Activated CD4-positive, alpha-beta T cell treated with anti-CD3 and anti-CD28 coated beads, Interleukin-2, amount 50 U/mL, for 4 hours (primary cell): Measurements from ENCODE around the gene IGF2BP1.
"Not testable (repeated sequence)": the region's sequence is repeated elsewhere in the genome, so short reads cannot be mapped to it uniquely, and the experiment has no call there.

Source experiments
- DNase-seq, 2 experiments: peaks; one replicate each; pipeline ENCODE4 v3.0.0-alpha.2; 2020

The IGF2BP1 gene

DNA sequence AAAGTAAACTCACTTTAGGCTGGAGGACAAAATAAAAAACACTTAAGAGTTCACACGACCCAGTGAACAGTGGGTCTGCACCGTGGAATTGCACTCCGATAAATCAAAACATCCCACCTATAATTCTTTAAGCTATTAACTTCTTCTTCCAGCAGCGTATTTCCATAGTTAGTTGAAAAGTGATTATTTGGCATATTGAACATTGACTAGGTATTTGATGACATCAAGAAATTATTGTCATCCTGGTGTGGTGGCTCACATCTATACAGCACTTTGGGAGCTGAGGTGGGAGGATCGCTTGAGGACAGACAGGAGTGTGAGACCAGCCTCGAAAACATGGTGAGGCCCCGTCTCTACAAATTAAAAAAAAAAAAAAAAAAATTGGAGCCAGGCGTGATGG, 23.4 kb downstream of the IGF2BP1 start:
- no peak for DNase-seq

DNA sequence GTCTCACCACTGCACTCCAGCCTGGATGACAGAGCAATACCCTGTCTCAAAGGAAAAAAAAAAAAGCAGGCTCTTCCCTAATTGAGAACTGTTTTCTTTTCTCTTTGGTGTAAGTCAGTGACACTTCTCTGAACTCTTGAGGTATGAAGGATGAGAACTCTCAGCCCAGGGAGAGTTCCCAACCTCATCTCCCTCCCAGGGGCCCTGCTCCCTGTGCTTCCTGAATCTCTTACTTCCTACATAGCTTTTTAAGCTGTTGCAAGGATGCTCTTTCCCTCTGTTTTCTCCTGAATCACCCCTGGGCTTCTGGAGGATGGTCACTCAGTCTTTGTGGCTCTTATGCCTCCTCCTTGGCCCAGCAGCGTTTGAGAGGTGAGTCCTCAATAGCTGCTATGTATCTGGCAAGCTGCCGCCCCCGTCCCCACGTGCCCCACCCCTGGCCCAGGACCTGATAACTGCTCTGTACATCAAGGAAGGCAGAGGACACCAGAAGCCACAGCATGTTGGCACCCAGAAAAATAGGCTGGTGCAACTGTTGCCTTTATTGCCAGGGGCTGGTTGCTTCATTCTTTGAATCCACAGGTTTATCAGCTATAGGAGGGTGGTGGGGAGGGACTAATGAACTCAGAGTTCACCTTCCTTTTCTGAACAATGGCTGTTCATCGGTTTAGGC, 24.0 kb downstream of the IGF2BP1 start:
- no peak for DNase-seq

DNA sequence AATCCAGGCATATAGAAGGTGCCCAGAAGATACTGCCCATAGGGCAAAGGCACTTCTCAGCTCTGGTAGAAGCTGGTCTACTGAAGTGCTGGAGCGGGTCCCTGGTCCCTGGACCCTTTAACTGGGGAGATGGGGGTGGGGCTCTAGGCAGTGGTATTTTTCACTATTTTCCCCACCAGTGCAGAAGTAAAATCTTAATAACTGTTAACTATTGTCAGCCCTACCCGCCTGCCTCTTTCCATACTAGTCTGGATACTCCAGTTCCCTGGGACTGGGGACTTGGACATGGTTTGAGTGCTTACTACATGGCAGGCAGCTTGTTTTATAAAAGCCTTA, 24.6 kb downstream of the IGF2BP1 start:
- no peak for DNase-seq

DNA sequence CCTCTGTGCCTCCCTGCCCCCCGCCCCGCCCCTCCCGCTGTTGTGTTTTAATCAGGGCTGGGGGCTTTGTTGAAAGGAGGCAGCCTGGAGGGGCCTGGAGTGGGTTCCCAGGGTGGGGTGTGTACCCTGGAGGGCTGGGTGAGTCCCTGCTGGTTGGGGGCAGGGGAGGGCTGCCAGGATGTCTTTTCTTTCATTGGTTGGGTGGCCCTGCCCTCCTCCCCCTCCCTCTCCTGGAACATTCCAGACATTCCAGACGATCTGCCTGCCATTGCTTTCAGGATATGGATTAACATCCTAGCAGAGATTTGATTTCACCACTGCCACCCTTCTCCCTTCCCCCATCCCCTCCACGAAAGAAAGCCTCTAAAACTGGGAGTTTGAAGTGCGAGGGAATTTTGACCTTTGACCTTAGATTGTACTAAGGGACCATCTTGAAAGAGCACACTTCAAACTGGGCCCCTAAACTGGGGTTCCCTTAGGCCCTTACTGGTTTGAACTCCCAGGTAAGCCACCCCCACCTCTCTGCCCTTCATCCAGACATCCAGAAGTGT, 25.3 kb downstream of the IGF2BP1 start:
- DNase-seq: no peak

DNA sequence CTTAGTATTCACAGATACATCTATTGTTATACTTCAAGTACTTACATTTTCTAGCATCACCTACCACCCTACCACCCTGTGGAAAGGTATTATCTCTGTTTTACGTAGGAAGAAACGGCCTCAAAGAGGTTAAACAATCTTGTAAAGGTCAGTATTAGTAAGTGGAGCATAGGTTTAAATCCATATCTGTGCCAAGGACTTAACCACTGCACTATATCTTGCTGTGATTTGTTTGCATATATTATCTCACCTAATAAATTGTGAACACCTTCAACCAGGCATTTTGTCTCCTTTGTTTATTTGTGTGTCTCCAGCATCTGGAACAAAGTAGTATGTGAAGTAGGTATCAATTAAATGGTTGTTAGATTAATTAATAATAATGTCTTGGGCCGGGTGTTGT, 27.3 kb downstream of the IGF2BP1 start:
- no peak for DNase-seq

DNA sequence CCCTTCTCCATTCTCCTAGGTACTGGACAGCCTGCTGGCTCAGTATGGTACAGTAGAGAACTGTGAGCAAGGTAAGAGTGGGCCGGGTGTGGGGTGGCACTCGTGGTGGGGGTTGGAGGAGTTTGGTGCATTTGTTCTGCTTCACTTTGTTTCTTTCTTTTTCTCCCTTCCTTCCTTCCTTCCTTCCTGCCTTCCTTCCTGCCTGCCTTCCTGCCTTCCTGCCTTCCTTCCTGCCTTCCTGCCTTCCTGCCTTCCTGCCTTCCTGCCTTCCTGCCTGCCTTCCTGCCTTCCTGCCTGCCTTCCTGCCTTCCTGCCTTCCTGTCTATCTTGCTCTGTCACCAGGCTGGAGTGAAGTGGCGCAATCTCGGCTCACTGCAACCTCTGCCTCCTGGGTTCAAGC, 29.3 kb downstream of the IGF2BP1 start:
- DNase-seq: not testable (repeated sequence)

DNA sequence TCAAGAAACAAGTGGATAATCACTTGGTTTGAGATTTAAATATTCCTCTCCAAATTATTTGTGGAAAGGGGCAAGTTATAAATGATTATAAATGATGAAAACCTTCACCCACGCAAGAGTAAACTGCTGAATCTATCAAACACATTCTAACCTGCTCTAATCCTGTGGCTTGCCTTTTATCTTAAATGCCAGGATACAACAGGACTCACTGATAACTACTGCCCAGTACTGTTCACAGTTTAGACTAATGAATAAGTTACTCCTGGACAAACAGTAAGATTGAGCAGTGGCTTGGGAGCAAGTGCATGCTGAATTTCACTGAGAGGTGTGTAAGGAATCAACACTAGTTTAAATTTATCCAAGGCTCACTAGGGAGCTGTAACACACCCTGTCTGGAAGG, 31.1 kb downstream of the IGF2BP1 start:
- no peak for DNase-seq

DNA sequence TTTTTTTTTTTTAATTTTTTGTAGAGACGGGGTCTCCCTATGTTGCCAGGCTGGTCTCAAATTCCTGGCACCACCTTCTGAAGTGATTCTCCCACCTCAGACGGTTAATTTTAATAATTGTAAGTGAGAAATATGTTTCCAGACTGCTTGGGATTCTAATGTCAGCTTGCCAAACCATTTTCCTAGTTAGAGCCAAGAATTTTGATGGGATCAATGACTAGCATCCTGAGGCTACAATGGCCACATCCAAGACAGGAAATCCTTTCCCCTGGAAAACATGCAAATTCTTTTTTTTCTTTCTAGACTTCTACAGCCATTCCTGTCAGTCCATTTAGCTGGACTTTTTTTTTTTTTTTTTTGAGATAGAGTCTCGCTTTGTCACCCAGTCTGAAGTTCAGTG, 32.6 kb downstream of the IGF2BP1 start:
- no peak for DNase-seq

DNA sequence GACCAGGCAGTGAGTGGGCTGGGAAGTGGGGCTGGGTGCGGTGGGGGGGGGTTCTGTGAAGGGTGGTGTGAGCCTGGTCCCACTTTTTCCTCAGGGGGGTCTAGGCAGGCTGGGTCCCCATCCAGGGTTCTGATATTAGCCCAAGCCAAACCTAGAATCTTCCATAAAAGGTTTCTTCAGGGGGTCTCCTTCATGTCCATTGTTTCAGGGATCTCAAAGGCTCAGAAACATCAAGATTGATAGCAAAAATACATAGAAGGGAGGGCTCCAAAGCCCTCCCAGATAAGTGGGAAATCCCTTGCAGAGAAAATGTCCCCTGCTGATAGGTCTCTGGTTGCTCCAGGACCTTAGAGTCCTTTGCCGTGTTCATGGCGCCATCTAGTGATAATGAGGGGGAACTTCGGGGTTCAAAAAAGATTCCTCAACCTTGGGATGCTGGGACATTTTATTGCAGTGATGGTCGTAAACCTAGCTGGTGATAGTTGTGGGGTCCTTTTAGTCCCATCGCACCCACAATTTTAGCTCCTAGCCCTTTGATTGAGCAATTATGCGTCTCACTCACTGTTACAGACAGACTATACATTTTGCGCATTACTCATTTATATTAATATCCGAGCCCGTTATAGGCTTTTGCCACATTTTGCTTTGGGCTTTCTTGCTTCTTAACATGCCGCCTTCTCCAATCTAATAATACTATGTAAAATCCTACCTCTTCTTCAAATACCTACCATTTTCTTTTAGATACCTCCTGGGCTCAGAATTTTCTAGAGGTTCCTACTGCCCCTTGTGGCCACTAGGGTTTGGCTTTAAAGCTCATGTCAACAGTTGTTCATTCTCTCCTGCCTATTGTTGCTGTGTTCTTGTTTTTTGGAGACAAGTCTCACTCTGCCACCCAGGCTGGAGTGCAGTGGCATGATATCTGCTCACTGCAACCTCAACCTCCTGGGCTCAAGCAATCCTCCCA, 35.1 kb downstream of the IGF2BP1 start:
- DNase-seq: peak; percentile 17 to 18

DNA sequence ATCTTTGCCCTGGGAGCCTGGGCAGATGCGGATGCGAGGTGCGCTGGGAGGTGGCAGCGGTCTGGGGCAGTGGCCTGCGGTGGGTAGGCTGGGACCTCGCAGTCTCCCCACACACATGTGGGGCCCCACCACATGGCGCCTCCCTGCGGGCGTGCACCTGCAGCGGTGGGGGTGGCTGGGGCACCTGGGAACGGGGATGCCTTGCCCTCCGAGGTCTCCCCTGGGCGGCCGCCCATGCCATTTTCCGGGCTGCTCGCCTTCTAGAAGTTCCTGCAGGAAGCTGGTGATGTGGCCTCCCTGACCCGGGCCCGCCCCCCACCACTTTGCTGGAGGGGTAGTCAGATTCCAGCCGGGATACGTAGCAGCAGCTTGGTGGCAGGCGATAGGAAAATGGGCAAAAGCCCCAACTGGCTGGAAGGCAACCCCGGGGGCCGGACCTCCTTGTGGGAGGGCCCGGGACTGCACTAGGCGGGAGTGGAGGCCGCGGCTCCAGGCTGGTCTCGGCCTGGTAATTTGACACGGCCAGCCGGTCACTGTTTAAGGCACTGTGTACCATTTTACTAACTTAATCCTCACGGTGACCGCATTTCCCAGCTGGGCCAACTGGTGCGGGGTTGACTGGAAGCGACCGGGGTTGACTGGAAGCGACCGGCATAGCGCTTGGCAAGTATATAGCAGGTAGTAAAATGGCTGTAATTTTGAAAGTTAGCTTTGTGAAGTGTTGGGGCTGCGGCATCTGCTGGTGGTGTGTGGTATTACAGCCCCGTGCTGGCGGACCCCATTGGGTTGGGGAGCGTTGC, 38.5 kb downstream of the IGF2BP1 start:
- DNase-seq: peak in 1 of 2 experiments; percentile 18

DNA sequence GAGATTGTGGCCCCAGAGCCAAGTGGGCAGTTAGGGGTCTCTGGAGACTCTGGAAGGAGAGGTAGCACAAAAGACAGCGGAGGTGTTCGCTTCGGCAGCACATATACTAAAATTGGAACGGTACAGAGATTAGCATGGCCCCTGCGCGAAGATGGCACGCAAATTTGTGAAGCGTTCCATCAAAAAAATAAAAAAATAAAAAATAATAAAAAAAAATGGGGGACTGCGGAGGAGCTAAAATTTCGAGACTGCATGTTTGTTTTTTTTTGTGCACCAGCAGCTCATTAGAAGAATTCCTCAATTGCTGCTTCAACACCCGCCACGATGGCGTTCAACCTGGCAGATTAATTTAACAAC, 39.1 kb downstream of the IGF2BP1 start:
- no peak for DNase-seq

DNA sequence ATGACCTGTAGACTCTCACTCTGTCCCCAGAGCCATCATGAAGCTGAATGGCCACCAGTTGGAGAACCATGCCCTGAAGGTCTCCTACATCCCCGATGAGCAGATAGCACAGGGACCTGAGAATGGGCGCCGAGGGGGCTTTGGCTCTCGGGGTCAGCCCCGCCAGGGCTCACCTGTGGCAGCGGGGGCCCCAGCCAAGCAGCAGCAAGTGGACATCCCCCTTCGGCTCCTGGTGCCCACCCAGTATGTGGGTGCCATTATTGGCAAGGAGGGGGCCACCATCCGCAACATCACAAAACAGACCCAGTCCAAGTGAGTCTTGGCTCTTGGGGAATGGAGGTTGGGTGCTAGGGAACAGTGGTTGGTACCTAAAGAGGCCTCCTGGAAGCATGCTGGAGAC, 41.0 kb downstream of the IGF2BP1 start:
- DNase-seq: no peak

DNA sequence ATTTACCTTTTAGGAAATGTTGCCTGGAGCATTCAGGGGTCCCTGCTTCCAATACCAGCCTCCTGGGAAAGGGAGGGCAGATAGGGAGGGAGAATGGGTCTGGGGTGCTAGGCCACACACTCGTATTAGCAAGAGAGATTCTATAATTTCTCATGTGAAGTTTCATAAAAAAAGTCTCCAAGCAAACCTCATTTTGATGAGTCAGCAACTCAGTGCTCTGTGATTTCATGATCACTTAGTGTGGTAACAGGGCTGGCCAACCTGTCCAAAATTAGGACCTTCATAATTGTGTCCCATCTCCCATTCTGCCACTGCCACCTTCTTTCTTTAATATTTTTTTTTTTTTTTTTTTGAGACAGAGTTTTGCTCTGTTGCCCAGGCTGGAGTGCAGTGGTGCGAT, 41.4 kb downstream of the IGF2BP1 start:
- no peak for DNase-seq

DNA sequence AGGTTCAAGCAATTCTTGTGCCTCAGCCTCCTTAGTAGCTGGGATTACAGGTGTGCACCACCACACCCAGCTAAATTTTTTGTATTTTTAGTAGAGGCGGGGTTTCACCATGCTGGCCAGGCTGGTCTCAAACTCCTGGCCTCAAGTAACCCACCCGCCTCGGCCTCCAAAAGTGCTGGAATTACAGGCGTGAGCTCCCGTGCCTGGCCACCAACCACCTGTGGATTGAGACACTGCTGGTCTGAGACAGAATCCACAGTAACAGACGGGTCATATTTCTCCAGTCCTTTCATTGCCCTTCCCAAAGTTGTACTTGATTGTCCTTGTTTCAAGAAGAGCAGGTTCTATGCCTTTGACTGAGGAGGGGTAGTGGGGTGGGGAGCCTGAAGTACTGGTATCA, 42.3 kb downstream of the IGF2BP1 start:
- not testable (repeated sequence) for DNase-seq

DNA sequence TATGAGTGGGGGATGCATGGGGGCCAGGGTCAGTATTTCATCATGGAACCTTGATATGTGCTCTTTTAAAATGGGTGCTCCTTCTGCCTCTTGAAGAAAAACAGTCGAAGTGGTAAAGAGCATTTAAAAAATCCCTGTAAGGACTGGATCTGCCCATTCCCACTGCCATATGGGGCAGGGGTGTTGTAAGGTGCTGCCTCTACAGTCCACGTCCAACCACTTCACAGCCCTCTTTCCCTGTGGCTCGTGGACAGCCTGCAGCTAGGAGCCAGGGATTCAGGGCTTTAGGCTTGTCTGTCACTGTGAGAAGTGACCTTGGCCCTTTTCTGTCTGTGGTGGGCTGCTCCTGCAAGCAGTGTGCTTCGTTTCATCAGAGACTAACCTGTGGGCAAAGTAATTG, 44.3 kb downstream of the IGF2BP1 start:
- DNase-seq: no peak

DNA sequence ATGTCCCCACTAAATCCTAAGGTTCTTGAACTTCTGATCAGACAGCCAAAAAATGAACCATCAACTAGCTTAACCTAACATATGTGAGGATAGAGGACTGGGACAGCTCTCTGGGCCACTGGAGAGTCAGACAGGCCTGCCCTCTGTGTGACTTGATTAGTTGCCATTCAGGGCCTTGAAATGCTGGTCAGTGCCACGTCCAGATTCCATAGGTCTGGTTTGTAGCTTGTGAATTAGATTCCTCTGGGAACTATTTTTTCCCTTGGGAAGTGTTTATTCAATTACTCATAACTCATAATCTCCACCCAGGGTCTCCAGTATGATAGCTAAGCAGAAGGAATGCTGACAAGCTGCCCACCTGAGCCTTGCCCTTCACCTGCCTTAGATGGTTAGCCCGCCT, 48.2 kb downstream of the IGF2BP1 start:
- no peak for DNase-seq

DNA sequence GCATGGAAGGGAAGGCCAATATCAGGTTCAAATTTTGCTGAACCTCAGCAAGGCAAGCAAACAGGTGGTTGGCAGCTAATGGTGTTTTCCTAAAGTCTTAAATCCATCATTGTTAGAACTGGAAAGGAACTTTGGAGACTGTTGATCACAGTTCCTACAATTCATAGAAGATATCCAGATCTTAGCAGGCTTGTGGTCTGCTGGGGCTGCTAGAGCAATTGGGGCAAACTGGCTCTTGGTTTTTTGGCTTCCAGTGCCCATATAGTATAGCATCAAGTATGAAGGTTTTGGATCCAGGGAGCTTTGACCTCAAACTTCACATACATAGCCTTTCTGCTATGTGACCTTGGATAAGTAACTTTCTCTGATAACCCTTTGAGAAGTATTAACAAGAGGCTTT, 49.7 kb downstream of the IGF2BP1 start:
- DNase-seq: no peak

DNA sequence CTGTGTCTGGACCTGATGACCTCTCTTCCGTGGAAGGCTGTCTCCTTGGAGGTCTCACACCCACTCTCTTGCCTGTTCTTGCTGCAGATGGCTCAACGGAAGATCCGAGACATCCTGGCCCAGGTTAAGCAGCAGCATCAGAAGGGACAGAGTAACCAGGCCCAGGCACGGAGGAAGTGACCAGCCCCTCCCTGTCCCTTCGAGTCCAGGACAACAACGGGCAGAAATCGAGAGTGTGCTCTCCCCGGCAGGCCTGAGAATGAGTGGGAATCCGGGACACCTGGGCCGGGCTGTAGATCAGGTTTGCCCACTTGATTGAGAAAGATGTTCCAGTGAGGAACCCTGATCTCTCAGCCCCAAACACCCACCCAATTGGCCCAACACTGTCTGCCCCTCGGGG, 52.1 kb downstream of the IGF2BP1 start:
- DNase-seq: no peak

DNA sequence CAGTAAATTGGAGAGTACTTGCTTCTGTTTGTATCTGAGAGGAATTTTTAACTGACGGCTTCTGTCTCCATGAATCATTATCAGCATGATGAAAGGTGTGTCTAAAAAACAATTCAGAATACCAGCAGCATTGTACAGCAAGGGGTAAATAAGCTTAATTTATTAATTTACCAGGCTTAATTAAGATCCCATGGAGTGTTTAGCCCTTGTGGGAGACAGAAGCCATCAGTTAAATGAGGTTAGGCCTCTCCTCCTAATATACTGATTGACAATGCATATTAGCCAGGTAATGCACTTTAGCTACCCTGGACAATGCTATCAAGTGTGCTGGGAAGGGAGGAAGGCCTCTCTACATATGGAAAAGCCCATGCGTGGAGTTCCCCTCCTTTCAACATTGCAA, 53.4 kb downstream of the IGF2BP1 start:
- DNase-seq: no peak

DNA sequence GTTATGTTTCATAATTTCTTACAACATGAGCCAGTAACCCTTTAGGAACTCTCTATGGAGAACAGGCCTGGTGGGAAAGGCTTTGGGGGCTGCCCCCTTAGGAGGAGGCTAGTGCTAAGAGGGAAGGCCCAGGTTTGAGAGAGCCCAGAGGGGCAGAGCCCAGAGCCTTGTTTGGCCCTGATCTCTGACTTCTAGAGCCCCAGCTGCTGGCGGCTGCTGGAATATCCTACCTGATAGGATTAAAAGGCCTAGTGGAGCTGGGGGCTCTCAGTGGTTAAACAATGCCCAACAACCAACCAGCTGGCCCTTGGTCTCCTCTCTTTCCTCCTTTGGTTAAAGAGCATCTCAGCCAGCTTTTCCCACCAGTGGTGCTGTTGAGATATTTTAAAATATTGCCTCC, 54.1 kb downstream of the IGF2BP1 start:
- DNase-seq: no peak

DNA sequence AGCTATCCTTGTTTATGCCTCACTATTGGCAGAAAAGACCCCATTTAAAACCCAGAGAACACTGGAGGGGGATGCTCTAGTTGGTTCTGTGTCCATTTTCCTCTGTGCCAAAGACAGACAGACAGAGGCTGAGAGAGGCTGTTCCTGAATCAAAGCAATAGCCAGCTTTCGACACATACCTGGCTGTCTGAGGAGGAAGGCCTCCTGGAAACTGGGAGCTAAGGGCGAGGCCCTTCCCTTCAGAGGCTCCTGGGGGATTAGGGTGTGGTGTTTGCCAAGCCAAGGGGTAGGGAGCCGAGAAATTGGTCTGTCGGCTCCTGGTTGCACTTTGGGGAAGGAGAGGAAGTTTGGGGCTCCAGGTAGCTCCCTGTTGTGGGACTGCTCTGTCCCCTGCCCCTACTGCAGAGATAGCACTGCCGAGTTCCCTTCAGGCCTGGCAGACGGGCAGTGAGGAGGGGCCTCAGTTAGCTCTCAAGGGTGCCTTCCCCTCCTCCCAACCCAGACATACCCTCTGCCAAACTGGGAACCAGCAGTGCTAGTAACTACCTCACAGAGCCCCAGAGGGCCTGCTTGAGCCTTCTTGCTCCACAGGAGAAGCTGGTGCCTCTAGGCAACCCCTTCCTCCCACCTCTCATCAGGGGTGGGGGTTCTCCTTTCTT, 56.1 kb downstream of the IGF2BP1 start:
- no peak for DNase-seq

DNA sequence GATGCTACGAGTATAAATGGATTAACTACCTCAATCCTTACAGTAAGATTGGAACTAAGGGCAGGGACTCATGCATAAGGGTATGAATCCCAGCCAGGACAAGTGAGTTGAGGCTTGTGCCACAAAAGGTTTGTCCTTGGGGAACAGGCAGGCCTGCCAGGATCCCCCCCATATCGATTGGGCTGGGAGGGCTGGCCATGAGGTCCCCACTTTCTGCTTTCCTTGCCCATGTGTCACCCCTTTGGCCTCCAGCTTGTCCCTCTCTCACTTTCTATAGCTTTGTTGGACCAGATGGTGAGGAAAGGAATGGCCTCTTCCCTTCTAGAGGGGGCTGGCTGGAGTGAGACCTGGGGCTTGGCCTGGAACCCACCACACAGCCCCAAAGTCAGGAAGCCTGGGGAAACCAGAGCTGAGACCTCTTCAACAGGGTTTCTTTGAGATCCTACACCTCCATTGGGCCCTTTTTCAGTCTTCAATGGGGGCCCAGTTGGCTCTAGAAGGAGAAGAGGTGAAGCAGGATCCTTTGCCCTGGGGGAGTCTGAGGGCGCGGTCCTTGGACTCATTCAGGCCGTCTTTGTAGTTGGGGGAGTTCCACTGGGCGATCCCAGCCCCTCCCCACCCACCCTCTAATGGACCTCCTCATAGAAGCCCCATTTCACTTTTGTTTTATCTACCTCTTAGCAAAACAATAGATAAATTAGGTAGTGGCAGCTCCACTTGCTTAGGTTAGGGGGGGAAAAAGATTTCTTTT, 57.3 kb downstream of the IGF2BP1 start:
- no peak for DNase-seq
